Inferior parietal cortex (tissue), 1 donor: ENCODE data around the gene COL1A1.

Experiments
- DNase-seq: peaks from one replicate; pipeline ENCODE4 v3.0.0-alpha.2; 2016; ENCODE audit errors: extremely low spot score

Gene COL1A1

DNA sequence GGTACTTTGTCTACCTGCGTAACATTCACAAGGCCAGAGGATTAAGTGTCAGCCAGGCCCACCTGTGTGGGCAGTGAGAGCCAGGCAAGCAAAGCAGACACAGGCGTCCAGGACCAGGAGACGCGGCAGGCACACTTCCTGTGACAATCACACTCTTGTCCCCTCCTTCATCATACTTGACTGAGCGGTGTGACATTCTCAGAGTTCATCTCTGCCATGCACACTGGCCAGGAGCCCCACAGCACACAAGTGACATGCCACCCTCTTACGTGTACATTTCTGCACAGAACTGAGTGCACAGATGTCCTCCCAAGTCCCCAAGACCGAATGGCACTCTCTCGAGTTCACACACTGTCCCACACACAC lies 59.7 kb downstream of the COL1A1 start:
- DNase-seq, result no peak

DNA sequence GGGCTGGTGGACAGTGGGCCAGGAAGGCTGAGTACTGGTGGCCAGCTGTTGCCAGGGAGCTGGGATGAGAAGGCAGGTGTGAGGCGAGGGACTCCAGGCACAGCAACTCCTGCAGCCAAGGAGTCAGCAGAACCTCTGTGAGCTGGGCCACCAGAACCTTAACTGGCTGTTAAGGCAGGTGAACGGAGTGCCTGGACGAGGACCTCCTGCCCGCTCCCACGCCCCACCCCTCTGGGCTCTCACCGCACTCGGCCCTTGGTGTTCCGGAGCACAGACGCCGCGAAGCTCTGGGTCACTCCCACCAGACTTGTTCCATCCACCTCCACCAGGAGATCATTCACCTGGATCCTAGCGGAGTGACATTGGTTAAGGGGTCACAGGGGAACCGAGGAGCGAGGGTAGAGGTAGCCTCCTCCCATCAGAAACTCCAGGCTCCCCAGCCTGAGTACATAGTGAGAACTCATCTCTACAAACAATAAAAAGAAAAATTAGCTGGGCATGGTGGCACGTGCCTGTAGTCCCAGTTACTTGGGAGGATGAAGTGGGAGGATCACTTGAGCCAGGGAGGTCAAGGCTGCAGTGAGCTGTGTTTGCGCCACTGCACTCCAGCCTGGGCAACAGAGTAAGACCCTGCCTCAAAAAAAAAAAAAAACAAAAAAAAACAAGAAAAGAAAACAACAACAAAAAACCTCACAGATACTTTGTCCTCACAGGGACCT lies 60.2 kb downstream of the COL1A1 start:
- DNase-seq, result no peak

DNA sequence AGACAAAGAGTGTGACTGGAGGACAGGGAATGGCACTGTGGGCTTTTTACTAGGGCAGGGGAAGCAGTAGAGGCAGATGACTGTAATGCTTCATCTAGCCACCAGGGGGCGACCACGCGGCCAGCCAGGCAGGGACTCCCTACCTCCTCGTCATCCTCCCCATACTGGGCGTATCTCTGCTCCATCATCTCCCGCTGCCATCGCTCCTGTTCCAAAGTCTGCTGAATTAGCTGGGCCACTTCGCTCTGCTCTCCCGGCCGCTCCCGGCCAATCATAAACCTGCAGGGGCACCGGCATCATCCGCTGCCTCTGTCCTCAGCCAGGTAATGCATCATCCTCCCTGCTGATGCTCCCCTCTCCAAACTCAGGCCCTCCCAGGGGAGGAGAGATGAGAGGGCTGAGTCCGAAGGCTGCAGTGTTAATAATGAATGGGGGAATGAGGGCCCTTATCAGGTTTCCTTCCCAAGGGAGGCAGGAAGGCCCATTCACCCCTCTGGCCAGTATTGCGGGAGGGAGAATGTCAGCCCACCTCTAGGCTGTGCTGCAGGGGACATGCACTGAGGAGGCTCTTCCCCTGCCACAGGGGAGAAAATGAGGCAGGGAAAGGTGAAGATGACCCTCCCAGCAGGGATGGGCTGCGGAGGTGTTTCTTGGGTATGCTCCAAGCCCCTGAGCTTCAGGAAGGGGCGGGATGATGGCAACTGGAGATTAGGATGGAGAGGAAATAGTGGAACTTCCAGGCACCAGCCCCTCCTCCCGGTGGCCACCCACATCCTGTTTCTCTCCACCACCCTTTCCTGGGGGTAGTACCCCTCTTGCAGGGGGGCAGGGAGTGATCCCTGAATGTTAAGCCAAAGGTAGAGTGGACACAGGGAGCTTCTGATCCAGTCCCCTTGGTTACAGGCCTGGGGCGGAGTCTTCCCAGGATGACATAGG lies 61.2 kb downstream of the COL1A1 start:
- peak; percentile 70 for DNase-seq

DNA sequence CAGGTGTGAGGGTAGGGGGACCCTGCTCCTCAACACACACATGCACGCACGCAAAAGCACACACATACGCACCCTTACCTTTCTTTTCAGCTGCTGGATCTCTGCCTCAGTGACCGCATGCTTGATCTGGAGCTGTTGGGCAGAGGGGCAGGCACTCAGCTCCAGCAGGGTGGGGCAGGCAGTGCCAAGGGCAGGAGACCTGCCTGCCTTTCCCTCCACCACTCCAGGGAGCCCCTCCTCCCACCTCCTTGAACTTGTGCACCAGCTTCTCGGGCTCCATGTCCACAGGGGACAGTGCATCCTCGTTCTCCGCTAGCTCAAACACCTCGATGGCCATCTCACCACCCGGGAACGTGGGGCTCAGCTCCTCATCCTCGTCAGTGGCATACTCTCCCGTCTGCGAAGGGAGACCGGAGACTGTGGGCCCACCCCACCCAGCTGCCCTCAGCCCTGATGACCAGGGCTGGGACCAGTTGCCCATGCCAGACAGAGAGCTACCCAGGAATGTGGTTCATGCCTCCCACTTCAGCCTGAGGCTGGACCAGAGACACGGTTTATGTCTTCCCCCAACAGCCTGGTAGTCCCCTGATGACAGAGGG lies 62.1 kb downstream of the COL1A1 start:
- DNase-seq, result no peak

DNA sequence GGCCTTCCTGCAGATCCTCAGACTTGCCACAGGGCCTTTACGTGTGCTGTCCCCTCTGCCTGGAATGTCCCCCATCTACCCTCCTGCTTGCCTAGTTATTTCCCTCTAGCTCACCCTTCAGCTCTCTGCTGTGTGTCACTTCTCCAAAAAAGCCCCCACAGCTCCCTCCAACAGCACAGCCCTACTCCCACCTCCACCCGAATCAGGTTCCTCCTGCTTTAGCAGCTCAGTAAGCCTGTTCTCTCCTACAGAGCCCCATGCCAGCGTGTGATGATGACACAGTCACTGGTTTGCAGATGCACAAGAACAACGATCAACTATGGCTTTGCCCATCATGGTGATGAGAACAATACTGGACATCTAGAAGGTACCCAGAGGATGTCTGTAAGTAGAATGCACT lies 64.4 kb downstream of the COL1A1 start:
- no peak for DNase-seq

DNA sequence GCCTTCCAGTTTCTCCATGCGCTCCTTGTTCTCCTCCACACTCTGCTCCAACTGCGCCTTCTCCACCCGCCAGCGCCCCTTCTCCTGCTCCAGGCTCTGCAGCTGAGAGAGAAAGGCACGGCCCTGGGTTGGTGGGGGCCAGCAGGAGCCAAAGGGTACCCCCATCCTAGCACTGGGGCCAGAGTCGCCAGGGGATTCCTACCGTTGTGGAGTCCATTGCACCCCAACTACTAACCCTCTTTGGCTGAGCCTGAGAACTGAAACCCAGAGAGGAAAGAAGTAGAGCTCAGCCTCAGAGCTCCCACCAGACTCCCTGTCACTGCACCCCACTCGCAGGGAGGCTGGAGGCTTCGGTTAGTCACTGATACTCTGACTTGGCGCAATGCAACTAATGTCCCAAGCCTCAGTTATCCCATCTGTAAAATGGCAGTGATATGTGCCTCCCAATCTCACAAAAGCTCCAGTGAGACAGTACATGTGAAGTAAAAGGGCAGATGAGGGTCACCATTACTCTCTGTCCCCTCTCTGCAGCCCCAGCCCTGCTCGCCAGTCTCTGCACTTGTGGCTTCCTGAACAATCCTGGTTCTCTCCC lies 65.2 kb downstream of the COL1A1 start:
- DNase-seq, result no peak

DNA sequence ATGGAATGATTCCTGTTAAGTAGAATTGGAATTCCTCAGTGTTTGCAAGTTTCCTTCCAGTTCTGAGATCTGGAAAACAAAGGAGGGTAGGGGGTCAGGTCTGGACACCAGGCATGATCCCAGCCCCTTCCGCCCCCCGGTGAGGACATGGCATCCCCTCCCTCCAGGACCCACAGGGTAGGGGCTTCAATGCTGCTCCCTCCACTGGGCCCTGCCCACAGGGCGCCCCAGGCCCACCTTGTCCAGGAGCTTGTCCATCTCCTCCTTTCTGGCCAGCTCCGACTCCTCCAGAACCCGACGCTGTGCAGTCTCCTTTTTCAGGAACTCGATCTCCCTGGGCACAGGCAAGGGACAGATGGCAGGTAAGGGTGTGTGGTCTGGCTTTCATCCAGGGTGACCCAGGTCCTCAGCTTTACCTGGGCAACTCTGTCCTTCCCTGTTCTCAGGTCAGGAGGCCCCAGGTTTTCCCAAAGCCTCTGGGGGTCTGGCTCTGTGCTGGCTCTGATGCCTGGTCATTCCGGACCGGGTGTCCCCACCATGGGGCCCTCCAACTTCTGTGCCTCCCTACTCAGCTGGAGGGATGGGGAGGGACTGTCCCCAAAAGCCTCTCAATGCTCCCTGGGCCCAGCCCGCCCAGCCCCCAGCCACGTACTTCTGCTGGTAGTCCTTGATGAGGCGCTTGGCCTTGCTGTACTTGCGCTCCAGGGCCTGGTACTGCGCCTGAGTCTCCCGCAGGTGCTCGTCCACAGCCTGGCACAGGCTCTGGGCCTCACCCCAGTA lies 65.9 kb downstream of the COL1A1 start:
- no peak for DNase-seq

DNA sequence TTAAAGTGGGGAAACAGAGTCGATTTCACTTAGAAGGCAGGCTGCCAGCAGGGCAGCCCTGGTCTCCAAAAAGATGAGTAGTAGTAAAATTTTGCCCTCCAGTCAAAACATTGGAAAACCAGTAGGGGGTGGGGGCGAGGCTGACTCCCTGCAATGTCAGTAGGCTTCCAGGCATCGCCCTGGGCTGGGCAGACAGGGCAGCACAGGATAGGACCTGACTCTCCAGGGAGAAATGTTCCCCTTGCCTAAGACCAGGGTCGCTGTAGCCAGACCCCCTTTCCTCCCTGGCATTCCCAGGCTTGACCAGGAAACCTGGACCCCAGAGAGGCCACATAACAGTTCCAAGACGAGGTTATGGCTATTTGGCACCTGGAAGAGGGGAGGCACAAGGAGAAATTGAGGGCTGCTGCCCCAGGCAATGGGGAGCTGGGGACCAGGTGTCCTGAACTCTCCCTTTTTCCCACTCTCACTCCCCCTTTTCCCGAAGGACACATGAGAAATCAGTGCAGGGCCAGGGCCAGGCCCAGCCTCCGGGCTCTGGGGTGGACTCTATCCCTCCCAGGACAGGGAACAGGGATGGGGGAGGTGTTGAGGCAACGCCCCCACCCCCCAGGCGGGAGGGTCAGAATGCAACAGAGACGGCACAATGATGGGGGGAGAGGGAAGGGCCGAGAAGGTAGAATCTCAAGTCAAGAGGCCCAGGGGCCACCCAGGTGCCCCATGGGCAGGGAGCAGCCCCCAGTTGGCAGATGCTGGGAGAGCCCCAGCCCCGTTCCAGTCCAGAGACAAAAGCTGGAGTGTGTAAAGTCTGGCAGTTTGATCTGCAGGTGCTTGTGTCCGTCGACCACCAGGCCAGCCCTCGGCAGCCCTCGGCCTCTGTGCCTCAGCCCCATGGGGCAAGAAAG lies 67.0 kb downstream of the COL1A1 start:
- no peak for DNase-seq

DNA sequence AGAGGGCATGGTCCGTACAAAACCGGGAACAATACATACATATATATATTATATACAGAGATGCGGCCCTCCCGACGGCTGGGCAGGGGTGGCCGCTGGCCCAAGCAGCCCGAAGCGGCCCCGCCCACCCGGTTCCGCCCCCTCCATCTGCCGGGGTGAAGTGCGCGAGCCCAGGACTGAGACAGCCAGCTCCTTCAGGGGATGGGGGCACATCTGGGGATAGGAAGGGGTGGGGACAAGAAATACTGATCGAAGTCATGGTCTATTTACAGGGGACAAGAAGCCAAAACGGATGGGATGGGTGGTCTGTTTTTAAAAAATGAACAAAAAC lies 67.7 kb downstream of the COL1A1 start:
- no peak for DNase-seq
